Thyroid gland (tissue), 4 donors: ENCODE data around the gene APC.

Experiments
- CTCF ChIP-seq, 6 experiments: fragments of 200-600 bp in 3 of 6; fragments of 450-650 bp in 3 of 6; sonication (generic) in 3 of 6; IDR thresholded peaks; one replicate each; pipeline ENCODE4 v1.5.1; 2016 to 2019; ENCODE audit warnings: antibody characterized with exemption in 6 of 6, mild to moderate bottlenecking in 2 of 6, inconsistent platforms in 1 of 6, moderate library complexity in 1 of 6
- POLR2A ChIP-seq, 2 donors: fragments of 450-650 bp; IDR thresholded peaks; one replicate each; pipeline ENCODE4 v1.6.1; 2017; ENCODE audit warnings: antibody characterized with exemption in 2 of 2, mild to moderate bottlenecking in 2 of 2, moderate library complexity in 1 of 2

- TF ChIP-seq CTCF (IDR thresholded peaks at IDR 0.05): no peak
- no peak for TF ChIP-seq POLR2A (IDR thresholded peaks at IDR 0.05)
Observed at GRCh38 chr5:112846556-112846955, 108.9 kb downstream of the APC start.
